Hepatic stellate cell (primary cell): Measurements from ENCODE around the gene BOK.
"Not testable (repeated sequence)": the region's sequence is repeated elsewhere in the genome, so short reads cannot be mapped to it uniquely, and the experiment has no call there.

Experiments used
- DNase-seq: peaks from one replicate; pipeline ENCODE4 v3.0.0; 2011; ENCODE audit warnings: low spot score

Gene BOK

GRCh38 chr2:241556746-241557145 is 1.8 kb upstream of the BOK start:
- no peak for DNase-seq

GRCh38 chr2:241559323-241560161 is 997 bp downstream of the BOK start:
- DNase-seq: peak; percentile 62

GRCh38 chr2:241560162-241560882 is 1.8 kb downstream of the BOK start:
- DNase-seq: no peak

GRCh38 chr2:241560883-241561474 is 2.4 kb downstream of the BOK start:
- DNase-seq: peak; percentile 58

GRCh38 chr2:241561832-241562231 is 3.3 kb downstream of the BOK start:
- DNase-seq: peak; percentile 87

- DNase-seq: no peak
Observed at GRCh38 chr2:241562269-241562891, 3.8 kb downstream of the BOK start.

- DNase-seq: no peak
Observed at GRCh38 chr2:241563031-241563507, 4.5 kb downstream of the BOK start.

GRCh38 chr2:241563571-241563980 is 5.0 kb downstream of the BOK start:
- no peak for DNase-seq

GRCh38 chr2:241563981-241564595 is 5.5 kb downstream of the BOK start:
- DNase-seq: no peak

GRCh38 chr2:241564596-241565410 is 6.3 kb downstream of the BOK start:
- no peak for DNase-seq

GRCh38 chr2:241565411-241565810 is 6.9 kb downstream of the BOK start:
- no peak for DNase-seq

GRCh38 chr2:241566021-241566420 is 7.5 kb downstream of the BOK start:
- DNase-seq: not testable (repeated sequence)

- no peak for DNase-seq
Observed at GRCh38 chr2:241566468-241566867, 7.9 kb downstream of the BOK start.

- DNase-seq: not testable (repeated sequence)
Observed at GRCh38 chr2:241567266-241567665, 8.7 kb downstream of the BOK start.

GRCh38 chr2:241567776-241568175 is 9.2 kb downstream of the BOK start:
- DNase-seq: no peak

- no peak for DNase-seq
Observed at GRCh38 chr2:241568726-241569125, 10.2 kb downstream of the BOK start.

- no peak for DNase-seq
Observed at GRCh38 chr2:241569831-241570281, 11.3 kb downstream of the BOK start.

GRCh38 chr2:241570961-241571581 is 12.5 kb downstream of the BOK start:
- DNase-seq: no peak

GRCh38 chr2:241571821-241572620 is 13.5 kb downstream of the BOK start:
- DNase-seq: no peak
